GM19043 (cell line): ENCODE data around the gene RNU6-8.
A peak's percentile ranks its signal among the peaks of the same experiment; 100 is the strongest.

Experiments
- ATAC-seq: cut with Tn5 transposase; IDR thresholded peaks from one replicate; pipeline ENCODE4 v1.9.1; 2021; ENCODE audit warnings: low read depth; ENCODE audit not compliant: unreplicated experiment

RNU6-8 gene

GRCh38 chr14:32202998-32203882 lies at the start of gene RNU6-8:
Gene RNU6-8, minus strand, starts transcription at chr14:32203269.
- ATAC-seq, result peak; percentile 50

GRCh38 chr14:32252030-32252670 lies 49.1 kb upstream of the RNU6-8 start:
- peak; percentile 88 for ATAC-seq

- ATAC-seq, result no peak
Observed at GRCh38 chr14:32251530-32251929, 48.5 kb upstream of the RNU6-8 start.

GRCh38 chr14:32250681-32251080 lies 47.6 kb upstream of the RNU6-8 start:
- no peak for ATAC-seq

- no peak for ATAC-seq
Observed at GRCh38 chr14:32249780-32250179, 46.7 kb upstream of the RNU6-8 start.

- ATAC-seq, result no peak
Observed at GRCh38 chr14:32249371-32249770, 46.3 kb upstream of the RNU6-8 start.

GRCh38 chr14:32246751-32247150 lies 43.7 kb upstream of the RNU6-8 start:
- ATAC-seq, result no peak

- ATAC-seq, result no peak
Observed at GRCh38 chr14:32244404-32244803, 41.3 kb upstream of the RNU6-8 start.

- ATAC-seq, result no peak
Observed at GRCh38 chr14:32233260-32233659, 30.2 kb upstream of the RNU6-8 start.

GRCh38 chr14:32232481-32232880 lies 29.4 kb upstream of the RNU6-8 start:
- ATAC-seq, result no peak

- no peak for ATAC-seq
Observed at GRCh38 chr14:32230695-32231280, 27.7 kb upstream of the RNU6-8 start.

GRCh38 chr14:32230181-32230580 lies 27.1 kb upstream of the RNU6-8 start:
- no peak for ATAC-seq

- no peak for ATAC-seq
Observed at GRCh38 chr14:32226056-32226455, 23.0 kb upstream of the RNU6-8 start.

GRCh38 chr14:32225378-32225920 lies 22.4 kb upstream of the RNU6-8 start:
- no peak for ATAC-seq

GRCh38 chr14:32224737-32225377 lies 21.8 kb upstream of the RNU6-8 start:
- no peak for ATAC-seq

- no peak for ATAC-seq
Observed at GRCh38 chr14:32217301-32217700, 14.2 kb upstream of the RNU6-8 start.

GRCh38 chr14:32212833-32213232 lies 9.8 kb upstream of the RNU6-8 start:
- ATAC-seq, result no peak

GRCh38 chr14:32211068-32211404 lies 8.0 kb upstream of the RNU6-8 start:
- ATAC-seq, result no peak

GRCh38 chr14:32209471-32209870 lies 6.4 kb upstream of the RNU6-8 start:
- no peak for ATAC-seq

- ATAC-seq, result no peak
Observed at GRCh38 chr14:32208490-32208889, 5.4 kb upstream of the RNU6-8 start.

- no peak for ATAC-seq
Observed at GRCh38 chr14:32206552-32206951, 3.5 kb upstream of the RNU6-8 start.
